CD4-positive, alpha-beta T cell treated with Interleukin-6 for 4 hours (primary cell): ENCODE data around the gene CDAN1.

Experiments
- DNase-seq: peaks from one replicate; pipeline ENCODE4 v3.0.0-alpha.2; 2020; ENCODE audit warnings: mixed read lengths

The CDAN1 gene

DNA sequence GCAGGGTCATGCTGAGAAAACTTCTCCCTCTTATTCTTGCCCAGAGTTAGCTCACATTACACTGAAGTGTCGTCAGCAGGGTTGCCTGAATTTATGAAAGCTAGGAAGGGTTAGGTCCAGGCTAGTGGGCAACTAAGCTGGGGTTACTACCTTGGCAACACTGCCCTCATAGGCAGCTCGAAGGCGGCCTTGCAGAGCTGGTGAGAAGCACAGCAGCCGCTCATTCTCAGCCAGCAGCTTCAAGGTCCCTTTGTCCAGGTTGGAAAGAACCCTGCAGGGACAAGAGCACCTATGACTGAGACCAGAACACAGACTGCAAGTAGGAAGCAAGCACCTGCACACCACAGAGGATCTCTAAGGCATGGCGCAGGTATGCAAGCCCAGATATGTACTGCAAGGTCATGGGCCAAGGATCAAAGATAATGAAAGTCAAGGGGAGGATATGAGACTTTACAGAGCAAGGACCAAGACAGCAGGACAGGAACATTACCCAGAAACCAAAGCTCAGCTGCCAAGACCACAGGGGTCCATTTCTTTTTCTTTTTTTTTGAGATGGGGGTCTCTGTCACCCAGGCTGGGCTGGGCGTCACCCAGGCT, 2.8 kb downstream of the CDAN1 start:
- no peak for DNase-seq

DNA sequence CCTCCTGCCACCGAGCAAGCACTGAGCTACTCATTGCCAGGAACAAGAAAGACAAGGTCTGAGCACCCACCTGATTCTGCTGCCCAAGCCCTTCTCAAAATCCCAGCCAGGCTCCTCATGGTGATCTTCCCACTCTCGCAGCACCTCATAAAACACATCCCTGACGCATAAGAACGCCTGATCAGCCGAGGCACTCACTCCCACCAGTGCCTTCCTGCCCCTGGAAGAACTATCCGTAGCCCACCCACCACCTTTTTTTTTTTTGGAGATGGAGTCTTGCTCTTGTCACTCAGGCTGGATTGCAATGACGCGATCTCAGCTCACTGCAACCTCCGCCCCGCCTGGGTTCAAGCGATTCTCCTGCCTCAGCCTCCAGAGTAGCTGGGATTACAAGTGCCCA, 3.9 kb downstream of the CDAN1 start:
- DNase-seq = no peak

DNA sequence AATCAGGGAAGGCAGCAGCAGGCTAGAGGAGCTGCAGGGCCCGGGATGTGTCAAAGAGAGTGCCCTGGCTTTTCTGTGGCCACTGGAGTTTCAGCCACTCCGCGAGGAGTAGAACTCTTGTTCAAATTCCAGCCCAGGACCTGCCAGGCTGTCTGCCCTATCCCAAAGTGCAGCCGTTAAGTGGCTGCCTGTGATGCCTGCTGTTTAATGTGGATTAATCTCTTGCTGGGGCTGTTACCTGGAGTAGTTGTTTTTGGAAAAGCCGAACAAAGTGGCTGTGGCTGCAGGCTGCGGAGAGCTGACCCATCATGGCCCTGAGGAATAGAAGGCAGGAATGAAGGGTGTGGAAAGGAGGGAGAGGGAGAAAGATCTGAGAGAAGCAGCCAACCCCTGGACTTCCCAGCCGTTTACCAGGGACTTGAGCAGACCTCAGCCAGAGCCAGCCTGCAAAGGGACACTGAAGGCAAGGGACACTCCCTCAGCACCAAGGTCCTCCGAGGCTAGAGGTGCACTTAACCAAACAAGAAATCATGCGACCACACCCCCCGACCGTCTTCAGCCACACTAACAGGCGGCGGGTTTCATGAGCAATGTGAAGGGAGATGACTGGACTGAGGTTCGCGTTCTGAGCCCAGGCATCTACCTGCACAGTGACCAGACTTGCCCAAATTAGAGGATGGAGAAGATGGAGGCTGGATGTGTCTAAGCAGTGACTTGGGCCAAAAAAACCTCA, 4.7 kb downstream of the CDAN1 start:
- DNase-seq = no peak

DNA sequence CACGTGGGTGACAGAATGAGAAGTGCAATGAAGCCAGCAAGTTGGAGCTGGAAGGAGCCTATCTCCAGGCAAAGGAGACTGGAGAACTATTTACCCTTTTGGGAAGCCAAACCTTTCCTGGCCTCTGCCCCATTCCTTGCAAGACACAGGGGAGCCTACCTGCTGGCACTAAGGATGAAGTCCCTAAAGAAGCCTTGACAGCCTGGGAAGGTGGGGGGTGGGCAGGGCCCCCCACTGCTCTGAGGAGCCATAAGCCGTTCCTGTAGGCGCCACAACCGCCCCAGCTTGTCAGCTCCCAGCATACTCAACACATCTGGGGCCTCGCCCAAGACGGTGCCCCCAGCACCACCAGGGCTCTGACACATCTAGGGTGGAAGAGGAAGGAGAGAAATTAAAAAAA, 5.5 kb downstream of the CDAN1 start:
- DNase-seq = no peak

DNA sequence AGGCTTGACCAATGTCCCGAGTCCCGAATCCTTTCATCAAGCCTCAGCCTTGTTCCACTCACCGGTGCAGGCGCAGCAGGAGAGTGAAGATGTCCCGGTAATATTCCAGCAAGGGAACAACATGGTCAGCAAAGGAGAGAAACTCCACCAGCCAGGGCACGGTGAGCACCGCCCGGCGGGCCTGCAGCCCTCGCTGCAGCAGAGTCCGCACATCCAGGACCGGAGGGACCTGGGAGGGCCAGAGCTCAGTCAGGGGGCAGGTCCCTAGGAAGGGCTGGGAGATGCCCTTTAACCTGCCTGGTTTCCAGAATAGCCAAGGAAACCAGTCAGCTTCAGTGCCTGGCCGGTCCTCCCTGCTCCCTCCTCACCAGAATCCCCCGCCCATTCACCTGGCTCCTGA, 6.4 kb downstream of the CDAN1 start:
- no peak for DNase-seq

DNA sequence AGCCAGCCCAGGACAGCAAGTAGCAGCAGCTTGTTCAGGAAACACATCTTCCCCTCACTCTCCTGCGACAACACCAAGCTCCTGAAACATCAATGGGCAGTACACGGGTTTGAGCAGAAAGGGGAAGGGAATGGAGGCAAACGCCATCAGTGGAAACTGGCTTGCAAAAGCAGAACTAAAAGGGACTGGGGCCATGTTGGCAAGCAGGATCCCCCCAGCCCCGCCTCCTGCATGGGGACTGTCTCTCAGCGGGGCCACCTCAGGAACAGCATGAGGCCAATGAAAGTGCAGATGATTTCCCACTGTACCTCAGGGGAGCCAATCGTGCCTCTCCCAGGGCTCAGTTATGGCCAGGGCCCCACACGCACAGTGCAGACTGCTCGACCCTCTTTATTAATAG, 6.8 kb downstream of the CDAN1 start:
- DNase-seq = no peak

DNA sequence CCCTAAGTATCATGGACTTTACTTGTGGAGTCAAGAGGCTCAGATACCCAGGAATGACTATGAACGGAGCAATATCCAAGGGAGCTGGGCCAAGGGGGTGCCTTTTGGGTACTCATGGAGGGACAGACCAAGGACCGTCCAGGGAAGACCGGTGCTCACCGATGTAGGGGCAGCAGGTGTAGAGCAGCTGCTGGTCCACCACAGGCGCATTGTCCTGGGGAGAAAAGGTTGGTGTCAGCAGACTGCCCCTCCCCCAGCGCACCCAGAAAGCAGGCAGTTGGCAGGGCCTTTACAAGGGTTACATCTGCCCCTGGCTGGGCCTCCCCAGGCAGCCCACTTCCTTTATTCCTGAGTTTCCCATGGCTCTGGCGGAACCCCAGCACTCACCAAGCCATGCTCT, 7.5 kb downstream of the CDAN1 start:
- DNase-seq = no peak

DNA sequence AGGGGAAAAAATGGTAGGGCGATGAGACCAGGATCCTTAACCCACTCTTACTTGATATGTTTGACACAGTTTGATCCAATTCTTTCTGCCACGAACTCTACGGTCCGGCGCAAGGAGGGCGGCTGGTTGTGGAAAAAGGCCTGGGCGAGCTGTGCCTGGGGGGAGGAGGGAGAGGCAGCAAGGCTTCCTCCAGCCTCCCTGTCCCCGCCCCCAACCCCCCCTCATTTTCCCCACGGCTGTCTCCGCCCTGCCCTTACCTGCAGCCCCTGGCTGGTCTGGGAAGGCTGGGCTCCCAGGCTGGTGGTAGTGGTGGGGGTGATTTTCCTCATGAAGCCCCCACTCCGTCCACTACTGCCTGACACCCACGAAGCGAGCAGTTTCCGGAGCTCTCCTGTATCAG, 8.0 kb downstream of the CDAN1 start:
- no peak for DNase-seq

DNA sequence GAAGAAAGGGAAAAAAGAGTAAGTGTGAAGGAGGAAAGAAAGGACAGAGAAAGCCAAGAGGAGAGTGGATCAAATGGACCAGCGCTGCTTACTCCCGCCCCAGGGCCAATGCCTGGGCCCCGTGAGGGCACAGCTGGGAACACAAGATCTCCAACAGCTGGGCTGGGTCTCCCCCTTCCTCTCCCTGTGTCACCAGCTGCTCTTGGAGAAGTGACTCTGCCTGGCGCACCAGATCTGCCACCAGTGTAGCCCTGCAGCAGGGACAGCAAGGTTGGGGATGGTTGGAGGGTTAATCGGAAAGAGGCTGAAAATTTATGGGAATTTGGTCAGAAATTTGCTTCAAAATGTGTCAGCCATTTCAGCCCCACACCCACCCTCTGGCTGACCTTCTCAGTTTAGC, 8.4 kb downstream of the CDAN1 start:
- no peak for DNase-seq

DNA sequence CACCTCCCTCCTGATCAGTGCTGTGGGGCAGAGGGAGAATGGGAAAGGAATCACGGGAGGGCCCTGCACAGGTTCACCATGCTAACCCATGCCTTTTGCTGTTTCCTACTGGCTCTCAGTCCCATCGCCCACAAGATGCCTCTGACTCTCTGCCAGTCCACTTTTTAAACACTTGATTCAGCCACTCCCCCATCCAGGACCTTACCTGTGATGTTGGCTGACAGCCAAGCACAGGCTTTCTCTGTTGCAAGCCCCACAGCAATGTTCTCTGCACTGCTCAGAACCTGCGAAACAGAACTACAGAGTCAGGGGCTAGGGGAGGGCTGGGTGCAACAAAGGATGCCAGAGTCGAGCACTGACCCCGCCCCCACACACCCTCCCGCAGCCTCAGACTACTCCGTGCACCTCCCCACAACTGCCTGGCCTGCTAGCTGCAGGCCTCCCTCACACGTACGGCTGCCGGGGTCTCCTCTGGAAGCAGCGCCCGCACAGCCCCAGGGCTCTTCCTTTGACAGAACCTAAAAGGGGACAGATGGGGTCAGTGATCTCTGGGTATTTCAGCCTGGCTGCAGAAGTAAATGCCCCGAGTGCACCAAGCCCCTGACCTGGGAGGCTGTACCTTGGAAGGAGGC, 9.1 kb downstream of the CDAN1 start:
- no peak for DNase-seq

DNA sequence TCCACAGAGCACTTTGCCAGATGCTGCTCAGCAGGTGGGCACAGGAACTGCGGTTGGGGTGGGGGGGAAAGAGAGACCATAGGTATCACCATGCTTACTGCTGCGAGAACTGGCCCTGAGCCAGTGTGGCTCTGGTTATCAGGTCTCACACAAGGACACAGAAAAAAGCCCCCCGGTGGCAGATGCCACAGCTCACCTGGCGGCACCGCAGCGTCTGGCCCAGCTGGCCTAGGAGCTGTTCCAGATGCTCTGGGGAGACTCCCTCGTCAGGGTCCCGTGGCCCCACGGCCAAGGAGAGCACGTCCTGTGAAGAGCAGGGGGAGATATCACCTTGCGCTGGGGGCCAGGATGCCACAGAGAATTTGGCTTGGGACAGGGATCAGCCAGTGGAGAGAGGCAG, 10.8 kb downstream of the CDAN1 start:
- no peak for DNase-seq

DNA sequence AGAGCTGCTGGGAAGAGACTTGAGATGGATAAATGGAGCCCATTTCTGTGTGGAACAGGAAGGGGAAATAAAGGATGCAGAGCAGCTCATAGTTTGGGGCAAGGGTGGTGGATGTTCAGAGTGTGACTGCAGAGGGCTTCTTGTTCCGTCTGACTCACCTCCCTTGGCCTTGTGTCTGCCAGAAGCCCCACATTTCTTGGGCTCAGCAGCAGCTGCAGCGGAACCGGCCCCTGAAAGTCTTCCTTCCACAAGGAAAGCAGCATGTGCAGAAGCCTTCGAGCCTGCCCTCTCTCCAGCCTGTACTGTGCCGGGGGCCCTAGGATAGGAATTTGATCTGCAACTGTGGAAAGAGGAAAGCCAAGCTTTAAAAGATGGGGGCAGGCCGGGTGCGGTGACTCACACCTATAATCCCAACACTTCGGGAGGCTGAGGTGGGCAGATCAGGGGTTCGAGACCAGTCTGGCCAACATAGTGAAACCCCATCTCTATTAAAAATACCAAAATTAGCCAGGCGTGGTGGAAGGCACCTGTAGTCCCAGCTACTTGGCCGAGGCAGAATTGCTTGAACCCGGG, 11.5 kb downstream of the CDAN1 start:
- no peak for DNase-seq

DNA sequence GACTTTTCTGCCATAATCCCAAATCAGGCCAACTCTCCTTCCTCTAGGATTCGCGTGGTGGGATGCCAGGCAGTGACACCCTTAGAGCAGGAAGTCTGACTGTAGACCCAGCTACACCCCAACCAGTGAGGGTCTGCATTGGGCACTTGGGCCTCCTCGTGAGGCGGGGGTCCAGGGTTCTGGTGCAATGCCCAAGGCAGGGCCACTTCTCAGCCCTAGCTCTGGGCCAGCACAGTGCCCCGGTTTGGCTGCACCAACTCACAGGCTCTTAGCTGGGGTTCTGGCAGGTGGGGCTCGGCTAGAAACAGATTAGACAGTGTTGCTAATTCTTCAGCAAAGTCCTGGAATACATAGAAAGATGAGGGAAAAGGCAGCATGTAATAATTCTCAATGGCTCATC, 12.7 kb downstream of the CDAN1 start:
- no peak for DNase-seq

DNA sequence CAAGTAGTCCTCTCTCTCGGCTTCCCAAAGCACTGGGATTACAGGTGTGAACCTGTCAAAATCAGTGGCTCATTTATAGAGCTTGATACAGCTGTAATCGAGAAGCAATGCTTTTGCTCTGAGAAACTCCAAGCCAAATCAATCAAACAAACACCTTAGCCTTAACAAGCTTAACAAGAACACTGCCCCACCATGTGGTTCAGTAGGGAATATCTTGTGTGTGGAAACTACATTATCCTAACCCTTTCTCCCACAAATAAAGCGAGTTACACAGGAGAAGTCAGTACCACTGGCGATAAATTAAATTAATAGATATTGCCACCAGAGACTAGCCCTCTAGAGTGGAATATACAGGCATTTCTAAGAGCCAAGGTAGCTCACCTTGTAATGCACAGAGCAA, 13.9 kb downstream of the CDAN1 start:
- no peak for DNase-seq

DNA sequence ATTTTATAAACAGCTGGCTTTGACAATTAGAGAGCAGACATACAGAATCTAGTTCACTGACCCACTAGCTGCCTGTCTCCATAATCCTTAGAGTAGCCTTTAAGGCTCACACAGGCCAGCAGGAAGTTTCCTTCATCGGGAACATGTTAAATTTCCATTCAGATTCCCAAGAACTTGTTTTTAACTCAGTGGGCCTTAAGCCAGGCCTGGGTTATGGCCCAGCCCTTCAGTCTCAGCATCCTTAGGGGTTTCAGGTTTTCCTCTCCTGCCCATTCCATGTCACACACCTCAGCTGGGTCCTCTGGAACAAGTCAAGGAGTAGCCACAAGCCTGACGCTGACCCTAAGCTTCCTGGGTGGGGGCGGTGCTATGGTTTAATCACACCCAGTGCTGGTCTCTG, 15.0 kb downstream of the CDAN1 start:
- DNase-seq = no peak

DNA sequence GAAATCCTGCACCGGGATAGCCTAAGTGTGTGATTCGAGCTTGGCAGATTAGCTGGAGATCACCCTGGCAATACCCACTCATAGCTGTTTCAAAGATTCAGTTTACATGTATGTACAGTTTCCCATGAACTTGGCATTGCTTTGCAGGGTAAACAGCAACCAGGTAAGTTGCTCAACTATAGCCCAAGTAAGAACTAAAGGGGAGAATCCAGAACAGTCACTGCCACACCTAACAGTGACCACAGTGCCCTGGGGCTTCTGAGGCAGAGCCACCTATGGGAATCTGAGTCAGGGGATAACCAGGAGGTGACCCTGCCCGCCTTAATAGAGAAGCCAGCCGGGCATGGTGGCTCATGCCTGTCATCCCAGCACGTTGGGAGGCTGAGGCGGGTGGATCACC, 15.9 kb downstream of the CDAN1 start:
- no peak for DNase-seq

DNA sequence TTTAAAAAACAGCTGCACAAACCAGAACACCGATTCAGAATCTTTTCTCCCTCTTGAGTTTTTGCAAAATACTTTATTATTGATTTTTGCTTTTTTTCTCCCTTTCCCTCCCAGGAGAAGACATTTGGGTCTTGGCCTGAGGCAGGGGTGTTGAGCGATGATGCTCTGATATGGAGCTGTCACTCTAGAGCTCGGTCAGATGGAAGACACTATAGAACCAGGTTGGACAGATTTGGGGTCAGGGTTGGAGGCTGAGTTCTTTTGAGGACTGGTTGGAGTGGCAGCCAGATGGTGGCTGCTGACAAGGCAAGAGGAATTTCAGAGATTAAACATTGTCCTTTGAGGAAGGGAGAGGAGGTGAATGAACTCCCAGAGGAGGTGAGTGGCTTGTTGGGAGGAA, 16.9 kb downstream of the CDAN1 start:
- no peak for DNase-seq

DNA sequence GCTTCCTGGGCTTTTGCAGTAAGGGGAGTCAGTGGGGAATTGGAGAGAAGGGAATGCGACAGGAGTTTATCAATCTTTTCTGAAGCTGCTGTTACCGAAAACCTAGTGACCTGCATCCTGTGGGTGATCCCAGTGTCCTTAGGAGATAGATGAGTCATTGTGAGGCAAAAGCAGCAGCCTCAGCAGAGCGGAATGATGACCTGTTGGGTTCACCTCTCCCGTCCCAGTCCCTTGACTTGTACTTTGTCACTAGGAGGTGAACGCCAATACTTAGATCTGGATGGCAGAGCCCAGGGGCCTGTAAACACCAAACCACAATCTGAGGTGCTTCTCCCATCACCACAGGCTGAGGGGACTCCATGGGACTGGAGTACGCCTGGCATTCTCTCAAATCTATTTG, 17.9 kb downstream of the CDAN1 start:
- DNase-seq = no peak

DNA sequence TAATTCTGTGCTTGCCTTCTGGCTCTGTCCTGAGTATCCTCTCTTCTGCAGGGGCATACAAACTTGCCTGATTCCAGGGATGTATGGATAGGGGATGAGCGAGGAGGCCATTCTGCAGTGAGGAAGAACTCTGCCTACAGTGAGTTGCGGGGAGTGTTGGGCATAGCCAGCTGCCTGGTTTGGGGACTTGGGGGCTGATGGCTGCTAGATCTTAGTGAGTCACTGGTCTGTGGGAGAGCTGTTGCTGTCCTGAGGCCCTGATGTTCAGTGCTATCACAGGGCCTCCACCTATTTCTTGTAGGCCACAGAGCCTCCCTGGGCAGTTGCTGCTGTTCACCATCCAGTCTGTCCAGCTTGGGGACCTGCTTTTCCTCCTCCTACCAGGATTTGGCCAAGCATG, 20.3 kb downstream of the CDAN1 start:
- DNase-seq = no peak

DNA sequence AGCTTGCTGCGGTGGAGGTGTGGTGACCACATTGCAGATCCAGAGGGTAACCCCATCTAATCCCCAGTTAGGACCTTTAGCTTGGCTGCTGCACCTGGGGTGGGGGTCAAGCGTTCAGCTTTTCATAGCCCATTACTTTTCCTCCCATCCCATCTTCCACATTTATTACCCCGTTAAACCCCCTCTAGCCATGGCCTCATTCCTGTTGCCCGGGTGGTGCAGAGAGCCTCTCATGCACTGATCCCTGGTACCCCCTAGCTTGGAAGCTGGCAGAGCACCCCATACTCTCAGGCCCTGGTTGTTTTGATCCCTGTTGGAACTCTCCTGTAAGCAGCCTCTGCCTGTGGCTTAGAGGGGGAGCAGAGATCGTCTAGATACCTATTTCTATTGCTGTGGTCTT, 20.8 kb downstream of the CDAN1 start:
- DNase-seq = no peak

DNA sequence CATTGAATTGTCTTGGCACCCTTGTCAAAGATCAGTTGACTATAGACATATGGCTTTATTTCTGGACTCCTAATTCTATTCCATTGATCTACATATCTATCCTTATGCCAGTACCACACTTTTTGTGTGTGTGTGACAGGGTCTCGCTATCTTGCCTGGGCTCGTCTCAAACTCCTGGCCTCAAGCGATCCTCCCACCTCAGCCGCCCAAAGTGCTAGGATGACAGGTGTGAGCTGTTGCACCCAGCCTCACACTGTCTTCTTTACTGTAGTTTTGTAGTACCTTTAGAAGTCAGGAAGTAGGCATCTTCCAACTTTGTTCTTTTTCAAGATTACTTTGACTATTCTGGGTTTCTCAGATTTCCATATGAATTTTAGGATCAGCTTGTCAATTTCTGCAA, 24.3 kb downstream of the CDAN1 start:
- no peak for DNase-seq

DNA sequence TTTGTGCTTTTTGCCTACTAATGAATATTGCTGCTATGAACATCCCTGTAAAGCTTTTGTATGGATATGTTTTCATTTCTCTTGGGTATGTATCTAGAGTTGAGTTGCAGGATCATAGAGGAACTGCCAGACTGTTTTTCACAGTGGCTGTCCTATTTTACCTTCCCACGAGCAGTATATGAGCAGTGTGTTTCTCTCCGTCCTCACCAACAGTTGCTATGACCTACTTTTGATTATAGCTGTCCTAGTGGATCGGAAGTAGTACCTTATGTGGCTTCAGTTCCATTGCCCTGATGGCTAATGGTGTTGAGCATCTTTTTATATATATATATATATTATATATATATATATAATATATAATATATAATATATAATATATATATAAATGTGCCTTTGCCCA, 25.2 kb downstream of the CDAN1 start:
- DNase-seq = no peak

DNA sequence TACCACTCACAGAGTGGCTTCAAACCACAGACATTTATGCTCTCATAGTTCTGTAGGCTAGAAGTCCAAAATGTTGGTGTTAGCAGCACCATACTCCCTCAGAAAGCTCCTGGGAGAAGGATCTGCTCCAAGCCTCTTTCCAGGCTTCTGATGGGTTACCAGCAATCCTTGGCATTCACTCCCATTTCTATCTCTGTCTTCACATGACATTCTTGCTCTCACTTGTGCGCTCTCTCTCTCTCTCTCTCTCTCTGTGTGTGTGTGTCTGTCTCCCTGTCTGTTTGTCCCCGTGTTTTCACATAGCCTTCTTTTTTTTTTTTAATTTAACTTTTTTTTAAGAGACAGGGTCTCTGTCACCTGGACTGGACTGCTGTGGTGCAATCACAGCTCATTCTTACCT, 26.3 kb downstream of the CDAN1 start:
- no peak for DNase-seq

DNA sequence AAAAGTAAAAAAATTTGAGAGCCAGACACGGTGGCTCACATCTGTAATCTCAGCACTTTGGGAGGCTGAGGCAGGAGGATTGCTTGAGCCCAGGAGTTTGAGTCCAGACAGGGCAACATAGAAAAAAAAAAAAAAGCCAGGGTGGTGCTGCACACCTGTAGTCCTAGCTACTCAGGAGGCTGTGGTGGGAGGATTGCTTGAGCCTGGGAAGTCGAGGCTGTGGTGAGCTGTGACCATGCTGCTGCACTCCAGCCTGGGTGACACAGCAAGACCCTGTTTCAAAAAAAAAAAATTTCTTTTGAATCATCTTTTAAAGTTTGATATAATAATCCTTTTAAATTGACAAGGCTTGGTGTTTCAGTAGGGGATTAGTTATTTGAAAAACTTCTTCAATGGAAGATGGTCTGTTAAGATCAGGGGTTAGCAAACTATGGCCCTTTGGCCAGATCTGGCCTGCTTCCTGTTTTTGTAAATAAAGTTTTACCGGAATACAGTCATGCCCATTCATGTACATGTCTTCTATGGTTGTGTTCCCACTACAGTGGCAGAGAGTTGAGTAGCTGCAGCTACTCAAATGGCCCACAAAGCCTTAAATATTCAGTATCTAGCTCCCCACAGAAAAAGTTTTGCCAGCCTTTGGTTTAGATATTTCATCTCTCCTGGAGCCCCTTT, 28.9 kb downstream of the CDAN1 start:
- no peak for DNase-seq
